Kidney (tissue), 14 donors: ENCODE results near the gene GAS2L2. TPM values are rescaled to one million over a fixed set of nuclear protein-coding genes. Genes with fewer than 3 reads are reported as not detected.

Experiments
- DNase-seq, 5 donors: peaks; one replicate each; pipeline ENCODE4 v3.0.0-alpha.2; 2013 to 2020
- FAIRE-seq: peaks from 2 replicates; lab custom pipeline; 2012; peaks lifted over from hg19 to GRCh38; lab: Jason Lieb, UNC
- H3K27ac ChIP-seq, 2 donors: one replicate each; pipeline ENCODE4 v1.7.0; 2013; ENCODE audit warnings: low read depth in 2 of 2, low read length in 2 of 2, inconsistent platforms in 1 of 2
- H3K27me3 ChIP-seq: one replicate; pipeline ENCODE4 v1.7.1; 2013; ENCODE audit warnings: low read length, inconsistent platforms; ENCODE audit not compliant: control insufficient read depth, insufficient read depth
- H3K36me3 ChIP-seq, 3 donors: one replicate each; pipeline versions ENCODE4 v1.7.0 to v1.7.1; 2013; ENCODE audit warnings: low read length in 3 of 3, control low read depth in 1 of 3, inconsistent platforms in 1 of 3; ENCODE audit not compliant: insufficient read depth in 3 of 3, control insufficient read depth in 2 of 3
- H3K4me1 ChIP-seq, 3 donors: one replicate each; pipeline versions ENCODE4 v1.7.0 to v1.7.1; 2013; ENCODE audit warnings: low read length in 3 of 3, inconsistent platforms in 1 of 3, low read depth in 1 of 3; ENCODE audit not compliant: control insufficient read depth in 2 of 3, insufficient read depth in 2 of 3
- H3K4me3 ChIP-seq, 3 donors: one replicate each; pipeline versions ENCODE4 v1.7.0 to v1.8.1; 2013; ENCODE audit warnings: low read length in 3 of 3, control low read depth in 1 of 3, inconsistent platforms in 1 of 3
- H3K9ac ChIP-seq, 3 donors: one replicate each; pipeline versions ENCODE4 v1.7.0 to v1.7.1; 2013; ENCODE audit warnings: low read length in 3 of 3, control low read depth in 1 of 3, inconsistent platforms in 1 of 3
- H3K9me3 ChIP-seq, 3 donors: one replicate each; pipeline versions ENCODE4 v1.7.0 to v1.7.1; 2013; ENCODE audit warnings: low read length in 3 of 3, control low read depth in 1 of 3, inconsistent platforms in 1 of 3; ENCODE audit not compliant: control insufficient read depth in 2 of 3, insufficient read depth in 1 of 3
- intact Hi-C: fragments of 100-400 bp; cut with DNase I; formaldehyde crosslinking; loops from one replicate; pipeline ENCODE4 v1.11.1; 2022
- polyA plus RNA-seq: library from polyadenylated mRNA; stranded (reverse); fragments of 350-450 nt; fragmentation: Illumina TruSeq; extraction: RNeasy Lipid Tissue Mini Kit (QIAGEN cat#74804); gene quantifications from one replicate; pipeline ENCODE4 v1.2.3, GENCODE V29; 2014; ENCODE audit warnings: low read depth, low replicate concordance; ENCODE audit not compliant: insufficient read depth
- total RNA-seq: library from RNA; stranded (reverse); fragmentation: NEBNext Ultra II Directional; extraction: Animal tissue kit (Norgen Biotek cat#: 25700); gene quantifications from one replicate; pipeline ENCODE4 v1.2.1, GENCODE V29; 2021
- TF ChIP-seq, protein P1 (sequence below): IDR thresholded peaks from 3 replicates; pipeline ENCODE4 v1.5.1; 2012; ENCODE audit warnings: mild to moderate bottlenecking, moderate library complexity, borderline replicate concordance; ENCODE audit not compliant: insufficient read depth; ENCODE audit errors: extremely low read depth
- donor health status: control.
- donor health status: control.
- donor health status: control.
- donor health status: control.
- donor health status: control.
- donor health status: DM: yes; HTN: yes; CAD: no.
- donor health status: Normal renal cell carcinoma (clear cell type).

The GAS2L2 gene
- total and polyA plus RNA-seq, 2 donors from 2014 or later = not detected

GRCh38 chr17:35713069-35713728 is 39.8 kb downstream of the GAS2L2 start:
- Histone ChIP-seq H3K27ac (peak overlapping the region in 1 of 2 donors; percentile 5), H3K4me3 (no peak overlapping the region), H3K4me1 (peaks cover 0 to 26% (median 20%) of the 10 kb centered on the region in 3 donors), H3K9me3 (no peaks in the 10 kb centered on the region), H3K27me3 (no peaks in the 10 kb centered on the region), H3K9ac (no peak overlapping the region), H3K36me3 (peaks cover 0 to 13% (median 12%) of the 10 kb centered on the region in 3 donors)
- DNase-seq (peak in 3 of 5 donors; percentile 46 to 92 (median 75)), FAIRE-seq (no peak)
- intact Hi-C loops = no loop called here
- TF ChIP-seq, protein P1, sequence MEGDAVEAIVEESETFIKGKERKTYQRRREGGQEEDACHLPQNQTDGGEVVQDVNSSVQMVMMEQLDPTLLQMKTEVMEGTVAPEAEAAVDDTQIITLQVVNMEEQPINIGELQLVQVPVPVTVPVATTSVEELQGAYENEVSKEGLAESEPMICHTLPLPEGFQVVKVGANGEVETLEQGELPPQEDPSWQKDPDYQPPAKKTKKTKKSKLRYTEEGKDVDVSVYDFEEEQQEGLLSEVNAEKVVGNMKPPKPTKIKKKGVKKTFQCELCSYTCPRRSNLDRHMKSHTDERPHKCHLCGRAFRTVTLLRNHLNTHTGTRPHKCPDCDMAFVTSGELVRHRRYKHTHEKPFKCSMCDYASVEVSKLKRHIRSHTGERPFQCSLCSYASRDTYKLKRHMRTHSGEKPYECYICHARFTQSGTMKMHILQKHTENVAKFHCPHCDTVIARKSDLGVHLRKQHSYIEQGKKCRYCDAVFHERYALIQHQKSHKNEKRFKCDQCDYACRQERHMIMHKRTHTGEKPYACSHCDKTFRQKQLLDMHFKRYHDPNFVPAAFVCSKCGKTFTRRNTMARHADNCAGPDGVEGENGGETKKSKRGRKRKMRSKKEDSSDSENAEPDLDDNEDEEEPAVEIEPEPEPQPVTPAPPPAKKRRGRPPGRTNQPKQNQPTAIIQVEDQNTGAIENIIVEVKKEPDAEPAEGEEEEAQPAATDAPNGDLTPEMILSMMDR = no peak

GRCh38 chr17:35710950-35711349 is 42.1 kb downstream of the GAS2L2 start:
- Histone ChIP-seq H3K27me3 (no peaks in the 10 kb centered on the region), H3K36me3 (peaks cover 0 to 9% (median 6%) of the 10 kb centered on the region in 3 donors), H3K4me3 (no peak overlapping the region), H3K9ac (no peak overlapping the region), H3K27ac (no peak overlapping the region), H3K9me3 (no peaks in the 10 kb centered on the region), H3K4me1 (peaks cover 0 to 15% (median 10%) of the 10 kb centered on the region in 3 donors)
- TF ChIP-seq, protein P1 = no peak
- intact Hi-C loops = no loop called here
- DNase-seq = no peak
- no peak for FAIRE-seq

GRCh38 chr17:35709874-35710273 is 43.2 kb downstream of the GAS2L2 start:
- Histone ChIP-seq H3K4me3 (no peak overlapping the region), H3K27ac (no peak overlapping the region), H3K9ac (no peak overlapping the region), H3K9me3 (no peaks in the 10 kb centered on the region), H3K36me3 (peaks cover 0 to 9% (median 6%) of the 10 kb centered on the region in 3 donors), H3K27me3 (no peaks in the 10 kb centered on the region), H3K4me1 (peaks cover 0 to 15% (median 8%) of the 10 kb centered on the region in 3 donors)
- FAIRE-seq (no peak), DNase-seq (no peak)
- TF ChIP-seq, protein P1 = no peak
- intact Hi-C loops = no loop called here
